ENCODE data around the gene PDE6B. TPM values are rescaled to one million over a fixed set of nuclear protein-coding genes. Genes with fewer than 3 reads are reported as not detected.
"Not testable (repeated sequence)": the region's sequence is repeated elsewhere in the genome, so short reads cannot be mapped to it uniquely, and the experiment has no call there.

PDE6B gene
- total and polyA plus RNA-seq, 9 donors, result 10.4 to 20.2 (median 14.3) TPM

- H3K27me3 ChIP-seq (ENCODE audit: control insufficient read depth, insufficient read depth, low read length), result not testable (repeated sequence)
- 83% methylated on average over 12 of the region's 12 CpGs for WGBS (ENCODE audit: insufficient coverage)
Observed at GRCh38 chr4:694341-694940, 69.1 kb downstream of the PDE6B start.

GRCh38 chr4:699816-700580, 74.6 kb downstream of the PDE6B start:
- no peaks in the 10 kb centered on the region for H3K9me3 ChIP-seq (replicated peaks; ENCODE audit: control insufficient read depth, low read depth, low read length)
- no peak overlapping the region for H3K4me3 ChIP-seq (ENCODE audit: low read length)
- H3K27ac ChIP-seq (ENCODE audit: low read length), result no peak overlapping the region
- no peaks in the 10 kb centered on the region for H3K36me3 ChIP-seq (ENCODE audit: control insufficient read depth, insufficient read depth, low read length)
- H3K27me3 ChIP-seq (ENCODE audit: control insufficient read depth, insufficient read depth, low read length), result peaks cover 4% of the 10 kb centered on the region
- DNase-seq, result no peak
- 69% methylated on average over 13 of the region's 27 CpGs for WGBS (ENCODE audit: insufficient coverage)
- H3K4me1 ChIP-seq (ENCODE audit: control insufficient read depth, insufficient read depth, low read length), result peaks cover 2% of the 10 kb centered on the region

More at GRCh38 chr4:694341-694940, 69.1 kb downstream of the PDE6B start:
- H3K9me3 ChIP-seq (replicated peaks; ENCODE audit: control insufficient read depth, low read depth, low read length); H3K27ac ChIP-seq (ENCODE audit: low read length); DNase-seq; H3K4me1 ChIP-seq (ENCODE audit: control insufficient read depth, insufficient read depth, low read length); H3K36me3 ChIP-seq (ENCODE audit: control insufficient read depth, insufficient read depth, low read length); H3K4me3 ChIP-seq (ENCODE audit: low read length): not testable (repeated sequence)

GRCh38 chr4:700587-701264, 75.4 kb downstream of the PDE6B start:
- 73% methylated on average over 12 of the region's 16 CpGs for WGBS (ENCODE audit: insufficient coverage)
- no peaks in the 10 kb centered on the region for H3K36me3 ChIP-seq (ENCODE audit: control insufficient read depth, insufficient read depth, low read length)

GRCh38 chr4:702618-703048, 77.3 kb downstream of the PDE6B start:
- no peak for DNase-seq
- H3K4me1 ChIP-seq (ENCODE audit: control insufficient read depth, insufficient read depth, low read length), result peaks cover 16% of the 10 kb centered on the region
- H3K27ac ChIP-seq (ENCODE audit: low read length), result no peak overlapping the region
- 88% methylated on average over 7 of the region's 7 CpGs for WGBS (ENCODE audit: insufficient coverage)
- H3K9me3 ChIP-seq (replicated peaks; ENCODE audit: control insufficient read depth, low read depth, low read length), result no peaks in the 10 kb centered on the region
- H3K4me3 ChIP-seq (ENCODE audit: low read length), result no peak overlapping the region
- peaks cover 2% of the 10 kb centered on the region for H3K27me3 ChIP-seq (ENCODE audit: control insufficient read depth, insufficient read depth, low read length)
- H3K36me3 ChIP-seq (ENCODE audit: control insufficient read depth, insufficient read depth, low read length), result no peaks in the 10 kb centered on the region

More at GRCh38 chr4:700587-701264, 75.4 kb downstream of the PDE6B start:
- DNase-seq, result no peak
- H3K27ac ChIP-seq (ENCODE audit: low read length), result no peak overlapping the region
- peaks cover 6% of the 10 kb centered on the region for H3K4me1 ChIP-seq (ENCODE audit: control insufficient read depth, insufficient read depth, low read length)
- peaks cover 4% of the 10 kb centered on the region for H3K27me3 ChIP-seq (ENCODE audit: control insufficient read depth, insufficient read depth, low read length)
- no peaks in the 10 kb centered on the region for H3K9me3 ChIP-seq (replicated peaks; ENCODE audit: control insufficient read depth, low read depth, low read length)
- H3K4me3 ChIP-seq (ENCODE audit: low read length), result no peak overlapping the region

- H3K4me1 ChIP-seq (ENCODE audit: control insufficient read depth, insufficient read depth, low read length), result peaks cover 24% of the 10 kb centered on the region
- no peak for DNase-seq
- H3K27ac ChIP-seq (ENCODE audit: low read length), result no peak overlapping the region
- peaks cover 2% of the 10 kb centered on the region for H3K27me3 ChIP-seq (ENCODE audit: control insufficient read depth, insufficient read depth, low read length)
- peaks cover 4% of the 10 kb centered on the region for H3K36me3 ChIP-seq (ENCODE audit: control insufficient read depth, insufficient read depth, low read length)
- no peak overlapping the region for H3K4me3 ChIP-seq (ENCODE audit: low read length)
- H3K9me3 ChIP-seq (replicated peaks; ENCODE audit: control insufficient read depth, low read depth, low read length), result no peaks in the 10 kb centered on the region
- 88% methylated on average over 7 of the region's 10 CpGs for WGBS (ENCODE audit: insufficient coverage)
Observed at GRCh38 chr4:703336-704197, 78.2 kb downstream of the PDE6B start.

- no peak overlapping the region for H3K27ac ChIP-seq (ENCODE audit: low read length)
- 87% methylated on average over 43 of the region's 46 CpGs for WGBS (ENCODE audit: insufficient coverage)
- peaks cover 2% of the 10 kb centered on the region for H3K27me3 ChIP-seq (ENCODE audit: control insufficient read depth, insufficient read depth, low read length)
- no peak overlapping the region for H3K4me3 ChIP-seq (ENCODE audit: low read length)
- peaks cover 25% of the 10 kb centered on the region for H3K4me1 ChIP-seq (ENCODE audit: control insufficient read depth, insufficient read depth, low read length)
- H3K9me3 ChIP-seq (replicated peaks; ENCODE audit: control insufficient read depth, low read depth, low read length), result no peaks in the 10 kb centered on the region
- H3K36me3 ChIP-seq (ENCODE audit: control insufficient read depth, insufficient read depth, low read length), result peaks cover 6% of the 10 kb centered on the region
- DNase-seq, result no peak
Observed at GRCh38 chr4:704198-704891, 79.0 kb downstream of the PDE6B start.

- Histone ChIP-seq H3K27me3 (ENCODE audit: control insufficient read depth, insufficient read depth, low read length) (peaks cover 2% of the 10 kb centered on the region), H3K4me1 (ENCODE audit: control insufficient read depth, insufficient read depth, low read length) (peaks cover 25% of the 10 kb centered on the region), H3K4me3 (ENCODE audit: low read length) (peak overlapping the region; percentile 40), H3K27ac (ENCODE audit: low read length) (peak overlapping the region; percentile 21), H3K9me3 (replicated peaks; ENCODE audit: control insufficient read depth, low read depth, low read length) (no peaks in the 10 kb centered on the region), H3K36me3 (ENCODE audit: control insufficient read depth, insufficient read depth, low read length) (peaks cover 9% of the 10 kb centered on the region)
- no peak for DNase-seq
- 94% methylated on average over 1 of the region's 1 CpG for WGBS (ENCODE audit: insufficient coverage)
Observed at GRCh38 chr4:704971-705277, 79.6 kb downstream of the PDE6B start.

GRCh38 chr4:705278-706082, 80.1 kb downstream of the PDE6B start, which contains the start of gene PCGF3:
Gene PCGF3, plus strand, starts transcription at chr4:705832. Its CDS starts 27,849 bp downstream, at chr4:733681.
- peak; percentile 97 for DNase-seq
- H3K9me3 ChIP-seq (replicated peaks; ENCODE audit: control insufficient read depth, low read depth, low read length), result no peaks in the 10 kb centered on the region
- peak within 1 kb of the TSS; percentile 59 for H3K27ac ChIP-seq (ENCODE audit: low read length)
- H3K4me3 ChIP-seq (ENCODE audit: low read length), result peak within 1 kb of the TSS; percentile 89
- peaks cover 2% of the 10 kb centered on the region for H3K27me3 ChIP-seq (ENCODE audit: control insufficient read depth, insufficient read depth, low read length)
- peaks cover 12% of the 10 kb centered on the region for H3K36me3 ChIP-seq (ENCODE audit: control insufficient read depth, insufficient read depth, low read length)
- 3% methylated on average over 76 of the region's 82 CpGs for WGBS (ENCODE audit: insufficient coverage)
- peaks cover 31% of the 10 kb centered on the region for H3K4me1 ChIP-seq (ENCODE audit: control insufficient read depth, insufficient read depth, low read length)

Measured in muscle of leg (tissue), 11 donors.